Measurements from ENCODE around the gene CADM2. TPM values are rescaled to one million over a fixed set of nuclear protein-coding genes. Genes with fewer than 3 reads are reported as not detected.

The CADM2 gene
- total RNA-seq, 3 donors from 2014 or later: not detected

- Mint-ChIP-seq H3K4me1 (ENCODE audit: low read depth) (no peaks in the 10 kb centered on the region), H3K4me3 (no peak overlapping the region), H3K36me3 (ENCODE audit: insufficient read depth) (no peaks in the 10 kb centered on the region), H3K9me3 (peaks cover 13% of the 10 kb centered on the region), H3K27me3 (ENCODE audit: low read depth) (no peaks in the 10 kb centered on the region)
- no peak for DNase-seq
- ATAC-seq: no peak
Measured at GRCh38 chr3:85387913-85388505, 429.2 kb downstream of the CADM2 start.

DNA sequence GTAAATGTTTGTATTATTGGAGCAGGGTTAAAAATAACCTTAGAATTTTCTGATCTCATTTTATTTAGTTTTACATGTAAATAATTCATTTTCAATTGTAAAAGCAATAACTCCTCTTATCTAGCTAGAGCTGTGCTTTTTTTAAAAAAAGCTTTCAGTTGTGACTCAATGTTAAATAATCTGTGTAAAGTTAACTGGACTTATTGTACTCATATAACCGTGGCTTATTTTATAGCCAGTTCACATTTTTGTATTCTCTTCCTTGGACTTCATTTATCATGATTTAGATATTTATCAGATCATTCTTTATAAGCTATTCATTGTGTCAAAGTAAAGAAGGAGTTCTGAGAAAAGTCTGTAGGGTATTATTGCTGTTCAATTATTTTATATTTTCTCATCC is 435.6 kb downstream of the CADM2 start:
- no peak for DNase-seq
- Mint-ChIP-seq H3K27me3 (ENCODE audit: low read depth) (no peaks in the 10 kb centered on the region), H3K4me3 (no peak overlapping the region), H3K9me3 (peaks cover 18% of the 10 kb centered on the region), H3K4me1 (ENCODE audit: low read depth) (no peaks in the 10 kb centered on the region), H3K36me3 (ENCODE audit: insufficient read depth) (no peaks in the 10 kb centered on the region)
- no peak for ATAC-seq

- H3K27me3 Mint-ChIP-seq (ENCODE audit: low read depth): no peaks in the 10 kb centered on the region
- no peaks in the 10 kb centered on the region for H3K36me3 Mint-ChIP-seq (ENCODE audit: insufficient read depth)
- ATAC-seq: no peak
- no peak overlapping the region for H3K4me3 Mint-ChIP-seq
- no peak for DNase-seq
- no peaks in the 10 kb centered on the region for H3K4me1 Mint-ChIP-seq (ENCODE audit: low read depth)
- H3K9me3 Mint-ChIP-seq: peaks cover 10% of the 10 kb centered on the region
Measured at GRCh38 chr3:85397434-85397833, 438.6 kb downstream of the CADM2 start.

- Mint-ChIP-seq H3K27me3 (ENCODE audit: low read depth) (no peaks in the 10 kb centered on the region), H3K4me1 (ENCODE audit: low read depth) (no peaks in the 10 kb centered on the region), H3K4me3 (no peak overlapping the region), H3K36me3 (ENCODE audit: insufficient read depth) (no peaks in the 10 kb centered on the region), H3K9me3 (peaks cover 3% of the 10 kb centered on the region)
- DNase-seq (no peak), ATAC-seq (no peak)
Measured at GRCh38 chr3:85426121-85426520, 467.3 kb downstream of the CADM2 start.

- DNase-seq (no peak), ATAC-seq (no peak)
- Mint-ChIP-seq H3K36me3 (ENCODE audit: insufficient read depth) (no peaks in the 10 kb centered on the region), H3K27me3 (ENCODE audit: low read depth) (no peaks in the 10 kb centered on the region), H3K9me3 (peaks cover 7% of the 10 kb centered on the region), H3K4me3 (no peak overlapping the region), H3K4me1 (ENCODE audit: low read depth) (no peaks in the 10 kb centered on the region)
Measured at GRCh38 chr3:85427467-85427866, 468.7 kb downstream of the CADM2 start.

GRCh38 chr3:85432081-85432480 is 473.3 kb downstream of the CADM2 start:
- H3K27me3 Mint-ChIP-seq (ENCODE audit: low read depth): no peaks in the 10 kb centered on the region
- H3K9me3 Mint-ChIP-seq: peaks cover 12% of the 10 kb centered on the region
- ATAC-seq (no peak), DNase-seq (no peak)
- no peak overlapping the region for H3K4me3 Mint-ChIP-seq
- no peaks in the 10 kb centered on the region for H3K4me1 Mint-ChIP-seq (ENCODE audit: low read depth)
- H3K36me3 Mint-ChIP-seq (ENCODE audit: insufficient read depth): no peaks in the 10 kb centered on the region

- H3K36me3 Mint-ChIP-seq (ENCODE audit: insufficient read depth): no peaks in the 10 kb centered on the region
- no peak overlapping the region for H3K4me3 Mint-ChIP-seq
- no peak for ATAC-seq
- H3K9me3 Mint-ChIP-seq: peaks cover 12% of the 10 kb centered on the region
- H3K27me3 Mint-ChIP-seq (ENCODE audit: low read depth): no peaks in the 10 kb centered on the region
- no peak for DNase-seq
- no peaks in the 10 kb centered on the region for H3K4me1 Mint-ChIP-seq (ENCODE audit: low read depth)
Measured at GRCh38 chr3:85433319-85433718, 474.5 kb downstream of the CADM2 start.

DNA sequence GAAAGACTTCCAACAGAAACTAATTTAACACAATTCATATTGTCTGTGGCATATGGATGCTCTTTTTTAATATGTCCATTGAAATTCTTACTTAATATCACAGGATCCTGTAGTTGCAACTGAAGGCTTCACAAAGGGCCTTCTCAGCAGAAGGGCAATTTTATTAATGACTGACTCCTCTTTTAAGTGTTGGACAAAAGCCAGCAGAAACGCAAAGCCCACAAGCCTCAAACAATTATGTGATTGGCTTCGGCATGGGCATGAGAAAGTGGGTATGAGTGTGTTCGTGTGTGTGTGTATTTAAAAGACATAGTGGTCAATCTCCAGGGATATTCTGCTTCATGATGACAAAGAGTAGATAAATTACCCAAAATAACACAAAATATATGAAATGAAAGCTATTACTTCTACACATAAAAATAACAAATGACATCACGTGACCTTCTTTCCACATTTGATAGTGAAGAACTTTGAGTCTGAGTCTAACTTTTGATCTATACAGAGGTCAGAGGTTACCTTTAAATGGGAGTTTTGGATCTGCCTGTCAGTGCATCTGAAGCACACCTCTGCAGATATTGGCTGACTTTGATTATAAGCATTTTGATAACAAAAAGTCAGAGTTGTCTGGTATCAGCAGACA is 496.9 kb downstream of the CADM2 start:
- ATAC-seq (no peak), DNase-seq (no peak)
- H3K36me3 Mint-ChIP-seq (ENCODE audit: insufficient read depth): no peaks in the 10 kb centered on the region
- no peak overlapping the region for H3K4me3 Mint-ChIP-seq
- no peaks in the 10 kb centered on the region for H3K4me1 Mint-ChIP-seq (ENCODE audit: low read depth)
- peaks cover 6% of the 10 kb centered on the region for H3K9me3 Mint-ChIP-seq
- H3K27me3 Mint-ChIP-seq (ENCODE audit: low read depth): no peaks in the 10 kb centered on the region

GRCh38 chr3:85474241-85474640 is 515.5 kb downstream of the CADM2 start:
- ATAC-seq (no peak), DNase-seq (no peak)
- H3K27me3 Mint-ChIP-seq (ENCODE audit: low read depth): no peaks in the 10 kb centered on the region
- no peaks in the 10 kb centered on the region for H3K36me3 Mint-ChIP-seq (ENCODE audit: insufficient read depth)
- no peaks in the 10 kb centered on the region for H3K9me3 Mint-ChIP-seq
- H3K4me3 Mint-ChIP-seq: no peak overlapping the region
- H3K4me1 Mint-ChIP-seq (ENCODE audit: low read depth): no peaks in the 10 kb centered on the region

DNA sequence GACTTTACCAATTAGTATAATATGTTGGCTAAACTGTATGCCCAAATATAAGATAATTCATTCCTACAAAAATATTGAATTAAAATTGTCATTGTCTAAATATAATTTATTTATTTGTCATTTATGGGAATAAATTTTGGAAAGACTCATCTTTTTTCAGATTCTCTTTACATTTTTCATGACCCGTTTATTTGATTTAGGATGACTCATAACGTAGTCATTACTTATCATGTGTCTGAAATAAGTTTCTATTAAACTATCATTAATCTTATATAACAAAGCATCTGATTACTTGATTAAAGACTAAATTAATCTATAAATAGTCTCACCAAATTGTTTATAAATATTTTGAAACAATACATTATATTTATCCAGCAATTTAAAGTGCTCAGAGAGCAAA is 516.6 kb downstream of the CADM2 start:
- Mint-ChIP-seq H3K4me1 (ENCODE audit: low read depth) (no peaks in the 10 kb centered on the region), H3K4me3 (no peak overlapping the region), H3K9me3 (no peaks in the 10 kb centered on the region), H3K27me3 (ENCODE audit: low read depth) (no peaks in the 10 kb centered on the region), H3K36me3 (ENCODE audit: insufficient read depth) (no peaks in the 10 kb centered on the region)
- no peak for ATAC-seq
- DNase-seq: no peak

GRCh38 chr3:85476891-85477495 is 518.2 kb downstream of the CADM2 start:
- ATAC-seq: no peak
- H3K36me3 Mint-ChIP-seq (ENCODE audit: insufficient read depth): no peaks in the 10 kb centered on the region
- no peaks in the 10 kb centered on the region for H3K9me3 Mint-ChIP-seq
- no peaks in the 10 kb centered on the region for H3K4me1 Mint-ChIP-seq (ENCODE audit: low read depth)
- no peak overlapping the region for H3K4me3 Mint-ChIP-seq
- no peaks in the 10 kb centered on the region for H3K27me3 Mint-ChIP-seq (ENCODE audit: low read depth)
- DNase-seq: no peak

- DNase-seq (no peak), ATAC-seq (no peak)
- Mint-ChIP-seq H3K36me3 (ENCODE audit: insufficient read depth) (no peaks in the 10 kb centered on the region), H3K27me3 (ENCODE audit: low read depth) (no peaks in the 10 kb centered on the region), H3K9me3 (no peaks in the 10 kb centered on the region), H3K4me3 (no peak overlapping the region), H3K4me1 (ENCODE audit: low read depth) (no peaks in the 10 kb centered on the region)
Measured at GRCh38 chr3:85481411-85482212, 522.8 kb downstream of the CADM2 start.

DNA sequence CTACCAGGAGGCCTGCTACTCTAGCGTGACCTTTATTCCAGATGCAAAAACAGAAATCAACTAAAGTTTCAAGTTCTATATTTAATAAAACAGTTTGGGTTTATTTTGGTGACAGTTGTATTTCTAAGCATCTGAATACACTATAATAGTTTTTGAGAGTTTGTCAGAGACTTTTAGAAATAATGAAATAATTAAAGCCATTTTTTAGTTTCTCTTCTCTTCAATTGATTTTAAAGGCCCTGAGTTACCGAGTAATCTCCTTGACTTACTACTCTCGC is 523.4 kb downstream of the CADM2 start:
- no peak for DNase-seq
- no peak overlapping the region for H3K4me3 Mint-ChIP-seq
- H3K9me3 Mint-ChIP-seq: no peaks in the 10 kb centered on the region
- H3K4me1 Mint-ChIP-seq (ENCODE audit: low read depth): no peaks in the 10 kb centered on the region
- no peaks in the 10 kb centered on the region for H3K27me3 Mint-ChIP-seq (ENCODE audit: low read depth)
- ATAC-seq: no peak
- H3K36me3 Mint-ChIP-seq (ENCODE audit: insufficient read depth): no peaks in the 10 kb centered on the region

- Mint-ChIP-seq H3K27me3 (ENCODE audit: low read depth) (no peaks in the 10 kb centered on the region), H3K9me3 (no peaks in the 10 kb centered on the region), H3K36me3 (ENCODE audit: insufficient read depth) (no peaks in the 10 kb centered on the region), H3K4me3 (no peak overlapping the region), H3K4me1 (ENCODE audit: low read depth) (no peaks in the 10 kb centered on the region)
- no peak for DNase-seq
- ATAC-seq: no peak
Measured at GRCh38 chr3:85483986-85484385, 525.2 kb downstream of the CADM2 start.

- DNase-seq (no peak), ATAC-seq (no peak)
- Mint-ChIP-seq H3K4me3 (no peak overlapping the region), H3K9me3 (no peaks in the 10 kb centered on the region), H3K36me3 (ENCODE audit: insufficient read depth) (no peaks in the 10 kb centered on the region), H3K4me1 (ENCODE audit: low read depth) (no peaks in the 10 kb centered on the region), H3K27me3 (ENCODE audit: low read depth) (no peaks in the 10 kb centered on the region)
Measured at GRCh38 chr3:85487375-85487774, 528.6 kb downstream of the CADM2 start.
